GM21367 (cell line): ENCODE measurements around the gene SLC26A9.

Source experiments
- ATAC-seq: cut with Tn5 transposase; IDR thresholded peaks from one replicate; pipeline ENCODE4 v1.9.1; 2021; ENCODE audit not compliant: unreplicated experiment

SLC26A9 gene

GRCh38 chr1:205927676-205928075 lies 15.6 kb downstream of the SLC26A9 start:
- no peak for ATAC-seq

- no peak for ATAC-seq
These were observed 16.0 kb downstream of the SLC26A9 start for GRCh38 chr1:205927247-205927646.

- ATAC-seq, result no peak
These were observed 16.6 kb downstream of the SLC26A9 start for GRCh38 chr1:205926636-205927035.

GRCh38 chr1:205926213-205926612 lies 17.0 kb downstream of the SLC26A9 start:
- no peak for ATAC-seq

- ATAC-seq, result no peak
These were observed 17.5 kb downstream of the SLC26A9 start for GRCh38 chr1:205925736-205926135.

- ATAC-seq, result no peak
These were observed 18.8 kb downstream of the SLC26A9 start for GRCh38 chr1:205924460-205924790.

GRCh38 chr1:205923651-205924459 lies 19.4 kb downstream of the SLC26A9 start:
- ATAC-seq, result no peak

- no peak for ATAC-seq
These were observed 20.4 kb downstream of the SLC26A9 start for GRCh38 chr1:205922806-205923205.

- ATAC-seq, result no peak
These were observed 20.9 kb downstream of the SLC26A9 start for GRCh38 chr1:205922314-205922713.

GRCh38 chr1:205921570-205921909 lies 21.7 kb downstream of the SLC26A9 start:
- ATAC-seq, result no peak

- no peak for ATAC-seq
These were observed 22.2 kb downstream of the SLC26A9 start for GRCh38 chr1:205920861-205921569.

- ATAC-seq, result no peak
These were observed 23.1 kb downstream of the SLC26A9 start for GRCh38 chr1:205920159-205920558.

GRCh38 chr1:205918955-205919746 lies 24.1 kb downstream of the SLC26A9 start:
- ATAC-seq, result no peak

- no peak for ATAC-seq
These were observed 25.6 kb downstream of the SLC26A9 start for GRCh38 chr1:205917466-205918238.

GRCh38 chr1:205916541-205916940 lies 26.7 kb downstream of the SLC26A9 start:
- no peak for ATAC-seq

GRCh38 chr1:205915354-205915990 lies 27.8 kb downstream of the SLC26A9 start:
- no peak for ATAC-seq

- no peak for ATAC-seq
These were observed 28.5 kb downstream of the SLC26A9 start for GRCh38 chr1:205914730-205915129.

GRCh38 chr1:205914155-205914507 lies 29.1 kb downstream of the SLC26A9 start:
- ATAC-seq, result no peak

- no peak for ATAC-seq
These were observed 29.7 kb downstream of the SLC26A9 start for GRCh38 chr1:205913451-205914154.

- ATAC-seq, result no peak
These were observed 35.5 kb downstream of the SLC26A9 start for GRCh38 chr1:205907794-205908193.
